A549 treated with RU486 at 1 μM for 4 hours (cell line): ENCODE data around the gene TNS1. TPM values are rescaled to one million over a fixed set of nuclear protein-coding genes. Genes with fewer than 3 reads are reported as not detected.

Experiments
- total RNA-seq: library from RNA; stranded (reverse); fragments of 200-300 nt; extraction: Qiagen RNA extraction; gene quantifications from 5 replicates; pipeline ENCODE4 v1.2.3, GENCODE V29; 2022; ENCODE audit warnings: low read depth

Gene TNS1
- total RNA-seq, result 5.3 to 13.3 TPM (median 9.4 TPM) in 5 replicates

GRCh38 chr2:218002845-218003180 lies at the start of gene TNS1:
Gene TNS1, minus strand, starts transcription at chr2:218002995. Its CDS starts 123 bp downstream, at chr2:218002872.

Other genes with a start within 250 kb of the TNS1 start
- gene RUFY4, start 66.3 kb upstream of the TNS1 start, total RNA-seq, result not detected in 5 replicates
- gene CXCR2, start 123.0 kb upstream of the TNS1 start, total RNA-seq, result not detected in 5 replicates
- gene CXCR1, start 164.0 kb upstream of the TNS1 start, total RNA-seq, result not detected in 5 replicates
- gene ARPC2, start 214.2 kb upstream of the TNS1 start, total RNA-seq, result 272 to 316 TPM (median 301 TPM) in 5 replicates